ENCODE data around the gene RNU1-2. TPM values are rescaled to one million over a fixed set of nuclear protein-coding genes. Genes with fewer than 3 reads are reported as not detected.
"Not testable (repeated sequence)": the region's sequence is repeated elsewhere in the genome, so short reads cannot be mapped to it uniquely, and the experiment has no call there.

The RNU1-2 gene
- under 1 TPM; under 0.01 TPM for total RNA-seq

DNA sequence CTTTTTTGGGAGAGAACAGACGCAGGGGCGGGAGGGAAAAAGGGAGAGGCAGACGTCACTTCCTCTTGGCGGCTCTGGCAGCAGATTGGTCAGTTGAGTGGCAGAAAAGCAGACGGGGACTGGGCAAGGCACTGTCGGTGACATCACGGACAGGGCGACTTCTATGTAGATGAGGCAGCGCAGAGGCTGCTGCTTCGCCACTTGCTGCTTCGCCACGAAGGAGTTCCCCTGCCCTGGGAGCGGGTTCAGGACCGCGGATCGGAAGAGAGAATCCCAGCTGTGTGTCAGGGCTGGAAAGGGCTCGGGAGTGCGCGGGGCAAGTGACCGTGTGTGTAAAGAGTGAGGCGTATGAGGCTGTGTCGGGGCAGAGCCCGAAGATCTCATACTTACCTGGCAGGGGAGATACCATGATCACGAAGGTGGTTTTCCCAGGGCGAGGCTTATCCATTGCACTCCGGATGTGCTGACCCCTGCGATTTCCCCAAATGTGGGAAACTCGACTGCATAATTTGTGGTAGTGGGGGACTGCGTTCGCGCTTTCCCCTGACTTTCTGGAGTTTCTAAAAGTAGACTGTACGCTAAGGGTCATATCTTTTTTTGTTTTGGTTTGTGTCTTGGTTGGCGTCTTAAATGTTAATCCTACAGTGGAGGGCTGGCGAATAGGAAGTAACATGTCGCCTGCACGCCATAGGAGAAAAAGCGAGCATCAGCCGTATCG is at the start of gene RNU1-2:
Gene RNU1-2 (plus strand): TSS at position 383 of the 718 bp plus-strand sequence.
- H3K4me1 ChIP-seq (ENCODE audit: control insufficient read depth in 1 of 2, low read depth in 2 of 2) = peaks cover 2 to 12% of the 10 kb centered on the region in 2 donors
- ATAC-seq (ENCODE audit: insufficient number of reproducible peaks, low FRiP score, low read depth) (peak; percentile 100), DNase-seq (ENCODE audit: low spot score) (peak; percentile 54)
- not testable (repeated sequence) for H3K9me3 ChIP-seq; H3K27me3 ChIP-seq (replicated peaks; ENCODE audit: insufficient read depth); H3K36me3 ChIP-seq
- peak within 1 kb of the TSS; percentile 72 for H3K4me3 ChIP-seq
- H3K27ac ChIP-seq = peak within 1 kb of the TSS; percentile 83 to 86

DNA sequence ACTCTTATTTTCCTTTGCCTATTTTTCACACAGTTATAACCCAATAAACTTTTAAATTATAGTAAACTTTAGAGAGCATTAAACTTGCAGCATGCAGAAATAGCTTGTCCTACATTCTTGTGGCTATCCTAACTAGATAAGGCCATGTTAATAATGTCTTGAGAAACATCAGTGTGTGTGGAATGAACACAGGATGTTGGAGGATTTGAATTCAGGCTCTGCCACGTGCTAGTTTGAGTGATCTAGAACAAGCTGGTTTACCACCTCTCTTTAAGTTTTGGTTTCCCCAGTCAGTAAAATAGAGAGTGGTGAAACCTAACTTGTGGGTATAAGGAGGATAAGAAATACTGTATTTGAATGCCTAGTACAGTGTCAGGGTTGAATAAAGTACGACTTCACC is 39.6 kb upstream of the RNU1-2 start:
- not testable (repeated sequence) for ATAC-seq (ENCODE audit: insufficient number of reproducible peaks, low FRiP score, low read depth); H3K9me3 ChIP-seq; H3K36me3 ChIP-seq; H3K4me3 ChIP-seq; H3K4me1 ChIP-seq (ENCODE audit: control insufficient read depth in 1 of 2, low read depth in 2 of 2); H3K27ac ChIP-seq; H3K27me3 ChIP-seq (replicated peaks; ENCODE audit: insufficient read depth); DNase-seq (ENCODE audit: low spot score)

DNA sequence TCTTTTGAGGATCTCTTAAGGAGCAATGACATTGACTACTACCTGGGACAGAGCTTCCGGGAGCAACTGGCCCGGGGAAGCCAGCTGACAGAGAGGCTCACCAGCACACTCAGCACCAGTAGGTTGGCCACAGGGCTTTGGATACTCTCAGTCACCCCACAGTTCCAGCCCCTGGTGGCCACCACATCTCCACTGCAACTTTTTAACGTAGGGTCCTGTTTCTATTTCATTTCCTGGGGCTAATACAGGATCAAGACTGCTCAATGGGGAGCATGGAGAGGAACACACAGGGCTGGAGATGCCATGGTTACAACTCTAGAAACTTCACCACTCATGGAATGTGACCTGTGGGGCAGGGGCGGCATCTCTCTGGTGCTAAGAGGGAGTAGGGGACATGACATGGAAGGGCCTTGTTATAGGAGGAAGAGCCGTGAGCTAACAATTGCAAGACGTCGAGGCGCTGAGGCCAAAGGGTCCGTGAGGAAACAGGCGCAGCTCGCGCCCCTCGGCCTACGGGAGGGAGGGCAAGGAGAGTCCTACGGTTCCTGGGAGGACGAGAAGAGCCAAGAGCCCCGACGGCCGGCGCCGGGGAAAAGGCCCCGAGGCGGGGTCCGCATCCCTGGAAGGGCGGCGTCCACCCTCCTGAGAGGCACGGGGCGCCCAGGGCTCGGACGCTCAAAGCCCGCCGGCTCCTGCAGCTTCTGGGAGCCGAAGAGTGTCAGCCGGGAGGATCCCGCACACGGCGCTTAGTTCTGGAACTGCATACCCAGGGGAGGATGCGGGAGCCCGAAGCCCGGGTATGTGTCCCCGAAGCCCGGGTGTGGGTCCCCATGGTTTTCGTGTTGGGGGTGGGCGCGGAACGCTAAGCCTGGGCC is 36.4 kb upstream of the RNU1-2 start:
- H3K36me3 ChIP-seq; ATAC-seq (ENCODE audit: insufficient number of reproducible peaks, low FRiP score, low read depth); H3K27me3 ChIP-seq (replicated peaks; ENCODE audit: insufficient read depth); H3K4me3 ChIP-seq; H3K27ac ChIP-seq; H3K9me3 ChIP-seq; DNase-seq (ENCODE audit: low spot score); H3K4me1 ChIP-seq (ENCODE audit: control insufficient read depth in 1 of 2, low read depth in 2 of 2): not testable (repeated sequence)

DNA sequence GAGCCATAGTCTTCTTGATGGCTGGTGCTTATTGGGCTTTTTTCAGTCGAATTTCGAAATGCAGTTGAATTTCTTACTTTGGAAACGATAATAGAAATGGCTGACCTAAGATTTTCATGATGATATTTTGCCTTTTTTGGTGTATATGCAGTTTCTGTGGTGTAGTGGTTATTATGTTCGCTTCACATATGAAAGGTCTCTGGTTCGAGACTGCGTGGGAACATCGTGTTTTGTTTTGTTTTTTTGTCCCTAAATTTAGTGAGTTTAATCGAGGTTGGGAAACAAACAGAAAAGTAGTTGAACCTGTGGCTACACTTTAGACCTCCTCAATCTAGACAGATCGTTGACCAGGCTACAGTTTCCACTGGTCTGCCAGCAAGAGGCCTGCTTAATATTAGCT is 35.7 kb upstream of the RNU1-2 start:
- not testable (repeated sequence) for ATAC-seq (ENCODE audit: insufficient number of reproducible peaks, low FRiP score, low read depth); H3K4me3 ChIP-seq; DNase-seq (ENCODE audit: low spot score); H3K27ac ChIP-seq; H3K9me3 ChIP-seq; H3K27me3 ChIP-seq (replicated peaks; ENCODE audit: insufficient read depth); H3K4me1 ChIP-seq (ENCODE audit: control insufficient read depth in 1 of 2, low read depth in 2 of 2); H3K36me3 ChIP-seq

DNA sequence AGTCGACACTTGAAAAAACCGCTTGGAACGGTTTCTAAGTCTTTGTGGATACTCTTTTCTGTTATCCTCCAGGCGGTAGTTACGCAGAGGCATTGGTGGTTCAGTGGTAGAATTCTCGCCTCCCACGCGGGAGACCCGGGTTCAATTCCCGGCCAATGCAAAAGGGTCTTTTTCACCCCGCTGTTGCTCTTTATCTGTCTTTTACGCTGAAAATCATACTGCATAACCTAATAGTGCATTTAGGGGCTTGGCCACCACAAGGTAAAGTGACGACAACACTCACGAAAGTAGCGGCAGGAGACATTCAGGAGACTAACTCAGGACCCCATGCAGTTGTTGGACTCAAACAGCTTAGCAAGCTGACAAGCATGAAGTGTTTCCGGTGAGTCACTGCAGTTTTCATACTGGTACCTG is 33.9 kb upstream of the RNU1-2 start:
- not testable (repeated sequence) for H3K4me3 ChIP-seq; DNase-seq (ENCODE audit: low spot score); ATAC-seq (ENCODE audit: insufficient number of reproducible peaks, low FRiP score, low read depth); H3K36me3 ChIP-seq; H3K4me1 ChIP-seq (ENCODE audit: control insufficient read depth in 1 of 2, low read depth in 2 of 2); H3K27ac ChIP-seq; H3K27me3 ChIP-seq (replicated peaks; ENCODE audit: insufficient read depth); H3K9me3 ChIP-seq

DNA sequence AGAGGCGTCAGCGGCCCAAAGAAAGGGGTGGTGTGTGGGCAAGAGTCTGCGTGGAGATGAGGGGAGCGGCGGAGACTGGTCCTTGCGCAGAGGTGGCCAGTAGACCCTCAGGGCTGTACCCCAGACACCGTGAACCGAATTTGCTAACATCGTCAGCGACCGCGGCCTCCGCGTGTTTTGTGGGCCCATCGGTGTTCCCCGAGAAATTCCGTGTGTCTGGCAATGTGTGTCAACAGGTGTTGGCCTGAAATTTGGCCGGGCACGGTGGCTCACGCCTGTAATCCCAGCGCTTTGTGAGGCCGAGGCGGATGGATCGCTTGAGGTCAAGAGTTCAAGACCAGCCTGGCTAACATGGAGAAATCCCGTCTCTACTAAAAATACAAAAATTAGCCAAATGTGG is 33.4 kb upstream of the RNU1-2 start:
- not testable (repeated sequence) for H3K27ac ChIP-seq; H3K36me3 ChIP-seq; H3K4me1 ChIP-seq (ENCODE audit: control insufficient read depth in 1 of 2, low read depth in 2 of 2); H3K27me3 ChIP-seq (replicated peaks; ENCODE audit: insufficient read depth); DNase-seq (ENCODE audit: low spot score); ATAC-seq (ENCODE audit: insufficient number of reproducible peaks, low FRiP score, low read depth); H3K4me3 ChIP-seq; H3K9me3 ChIP-seq

DNA sequence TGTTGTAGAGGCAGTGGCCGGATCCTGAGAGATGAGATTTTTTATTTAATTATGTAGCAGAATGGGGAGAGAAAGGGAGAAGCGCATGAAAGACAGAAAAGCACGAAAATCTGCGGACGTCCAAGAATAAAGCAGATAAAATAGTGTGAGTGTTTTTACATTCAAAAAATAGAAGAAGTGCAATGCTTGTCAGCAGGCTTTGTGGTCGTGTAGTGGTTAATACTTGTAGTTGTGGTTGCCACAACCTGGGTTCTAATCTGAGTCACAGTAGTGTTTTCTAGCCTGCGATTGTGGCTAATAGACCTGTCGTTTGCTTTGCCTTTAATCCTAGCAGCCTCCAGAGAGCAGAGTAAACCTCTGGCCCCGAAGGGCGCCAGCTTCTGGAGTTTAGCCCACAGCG is 32.8 kb upstream of the RNU1-2 start:
- not testable (repeated sequence) for ATAC-seq (ENCODE audit: insufficient number of reproducible peaks, low FRiP score, low read depth); DNase-seq (ENCODE audit: low spot score); H3K9me3 ChIP-seq; H3K36me3 ChIP-seq; H3K4me3 ChIP-seq; H3K27ac ChIP-seq; H3K27me3 ChIP-seq (replicated peaks; ENCODE audit: insufficient read depth); H3K4me1 ChIP-seq (ENCODE audit: control insufficient read depth in 1 of 2, low read depth in 2 of 2)

DNA sequence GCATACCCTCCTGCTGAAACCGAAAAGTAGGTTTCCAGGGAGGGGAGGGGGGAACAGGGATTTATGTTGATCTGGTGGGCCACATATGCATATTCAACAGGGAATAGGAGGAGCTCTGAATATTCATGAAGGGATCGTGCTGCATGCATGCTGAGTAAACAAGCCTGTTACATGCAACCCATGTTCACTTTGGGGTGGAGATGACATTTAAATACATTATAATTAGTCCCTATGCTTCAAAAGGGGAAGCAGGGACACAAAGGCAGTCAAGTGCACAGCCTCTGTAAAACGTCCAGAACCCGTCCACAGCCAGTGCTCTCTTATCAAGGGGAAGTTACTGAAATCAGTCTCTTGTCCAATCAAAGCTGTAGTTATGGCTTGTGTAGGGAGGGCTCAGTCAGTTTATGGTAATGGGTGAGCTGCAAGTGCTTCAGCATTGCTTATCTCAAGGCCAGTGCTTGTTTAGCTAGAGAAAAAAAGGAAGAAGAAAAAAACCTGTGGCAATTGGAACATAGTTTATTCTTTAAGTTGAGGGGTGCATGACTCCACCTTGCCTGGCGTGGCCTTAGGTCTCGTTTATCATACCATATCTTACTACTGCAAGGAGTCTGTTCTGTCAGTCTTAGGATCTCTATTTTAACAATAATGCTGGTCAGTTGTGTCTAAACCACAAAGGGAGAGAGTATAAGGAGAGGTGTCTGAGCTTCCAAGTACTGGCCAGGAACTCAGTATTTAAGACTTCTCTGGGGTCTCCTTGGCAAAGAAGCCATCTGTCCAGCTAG is 28.7 kb upstream of the RNU1-2 start:
- not testable (repeated sequence) for H3K4me1 ChIP-seq (ENCODE audit: control insufficient read depth in 1 of 2, low read depth in 2 of 2); H3K27ac ChIP-seq; H3K4me3 ChIP-seq; H3K36me3 ChIP-seq; ATAC-seq (ENCODE audit: insufficient number of reproducible peaks, low FRiP score, low read depth); DNase-seq (ENCODE audit: low spot score); H3K9me3 ChIP-seq; H3K27me3 ChIP-seq (replicated peaks; ENCODE audit: insufficient read depth)

DNA sequence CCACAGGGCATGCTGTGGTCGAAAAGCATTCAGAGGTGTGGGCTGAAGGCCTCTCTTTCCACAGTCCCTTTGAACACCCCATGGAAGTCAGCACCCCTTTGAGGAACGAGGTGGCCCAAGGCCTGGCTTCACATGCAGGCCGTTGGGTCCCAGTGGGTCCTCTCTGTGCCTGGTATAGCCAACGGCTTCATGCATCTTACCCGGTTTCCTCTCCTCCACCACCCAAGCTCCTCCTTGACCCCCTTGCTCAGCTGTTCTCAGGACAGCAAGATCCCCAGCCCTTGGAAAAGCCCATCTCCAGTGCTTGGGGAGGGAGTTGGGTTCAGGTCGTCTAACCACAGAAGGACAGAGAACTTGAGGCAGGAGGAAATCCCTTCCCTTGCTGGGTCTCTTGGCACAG is 27.0 kb upstream of the RNU1-2 start:
- H3K4me1 ChIP-seq (ENCODE audit: control insufficient read depth in 1 of 2, low read depth in 2 of 2); DNase-seq (ENCODE audit: low spot score); H3K27me3 ChIP-seq (replicated peaks; ENCODE audit: insufficient read depth); H3K27ac ChIP-seq; H3K9me3 ChIP-seq; ATAC-seq (ENCODE audit: insufficient number of reproducible peaks, low FRiP score, low read depth); H3K36me3 ChIP-seq; H3K4me3 ChIP-seq: not testable (repeated sequence)

DNA sequence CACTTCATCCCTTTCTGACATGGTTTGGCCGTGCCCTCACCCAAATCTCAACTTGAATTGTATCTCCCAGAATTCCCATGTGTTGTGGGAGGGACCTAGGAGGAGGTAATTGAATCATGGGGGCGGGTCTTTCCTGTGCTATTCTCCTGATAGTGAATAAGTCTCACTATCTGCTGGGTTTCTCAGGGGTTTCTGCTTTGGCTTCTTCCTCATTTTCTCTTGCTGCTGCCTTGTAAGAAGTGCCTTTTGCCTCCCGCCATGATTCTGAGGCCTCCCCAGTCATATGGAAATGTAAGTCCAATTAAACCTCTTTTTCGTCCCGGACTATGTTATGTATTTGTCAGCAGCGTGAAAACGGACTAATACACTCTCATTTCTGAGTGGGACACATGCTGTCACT is 25.8 kb upstream of the RNU1-2 start:
- H3K9me3 ChIP-seq; H3K27me3 ChIP-seq (replicated peaks; ENCODE audit: insufficient read depth); H3K27ac ChIP-seq; H3K36me3 ChIP-seq; H3K4me1 ChIP-seq (ENCODE audit: control insufficient read depth in 1 of 2, low read depth in 2 of 2); H3K4me3 ChIP-seq; ATAC-seq (ENCODE audit: insufficient number of reproducible peaks, low FRiP score, low read depth); DNase-seq (ENCODE audit: low spot score): not testable (repeated sequence)

DNA sequence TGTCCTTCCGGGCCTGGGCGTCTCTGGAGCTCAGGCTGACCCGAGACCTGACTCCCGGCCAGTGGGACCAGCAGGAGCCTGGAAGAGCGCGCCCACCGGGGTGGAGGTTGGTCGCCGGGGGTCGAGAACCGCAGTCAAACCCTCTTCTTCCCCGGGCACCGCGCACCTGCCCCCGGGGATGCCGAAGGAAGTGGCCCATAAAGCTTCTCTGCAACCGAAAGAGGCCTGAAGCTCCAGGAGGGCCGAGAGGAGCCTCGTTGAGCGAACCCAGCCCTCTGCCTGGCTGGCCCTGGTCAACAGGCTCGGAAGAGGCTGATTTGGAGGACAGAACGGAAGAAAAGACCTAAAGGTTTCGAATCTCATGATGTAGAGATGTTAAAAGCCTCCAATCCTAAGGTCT is 24.6 kb upstream of the RNU1-2 start:
- H3K4me1 ChIP-seq (ENCODE audit: control insufficient read depth in 1 of 2, low read depth in 2 of 2); DNase-seq (ENCODE audit: low spot score): not testable (repeated sequence)

More for the DNA sequence above, 24.6 kb upstream of the RNU1-2 start:
- ATAC-seq (ENCODE audit: insufficient number of reproducible peaks, low FRiP score, low read depth); H3K27me3 ChIP-seq (replicated peaks; ENCODE audit: insufficient read depth); H3K4me3 ChIP-seq; H3K27ac ChIP-seq; H3K36me3 ChIP-seq; H3K9me3 ChIP-seq: not testable (repeated sequence)
